Measurements from ENCODE around the gene BMI1.

GRCh38 chr10:22278441-22278782 is 42.5 kb upstream of the BMI1 start:
- no peak for TF ChIP-seq CTCF (IDR thresholded peaks at IDR 0.05; ENCODE audit: low read depth, low read length, poor library complexity, severe bottlenecking)
- TF ChIP-seq EZH2phosphoT487 (IDR thresholded peaks at IDR 0.05; ENCODE audit: borderline replicate concordance, low read length) = no peak
